Measurements from ENCODE around the gene PTPRE.

Gene PTPRE

DNA sequence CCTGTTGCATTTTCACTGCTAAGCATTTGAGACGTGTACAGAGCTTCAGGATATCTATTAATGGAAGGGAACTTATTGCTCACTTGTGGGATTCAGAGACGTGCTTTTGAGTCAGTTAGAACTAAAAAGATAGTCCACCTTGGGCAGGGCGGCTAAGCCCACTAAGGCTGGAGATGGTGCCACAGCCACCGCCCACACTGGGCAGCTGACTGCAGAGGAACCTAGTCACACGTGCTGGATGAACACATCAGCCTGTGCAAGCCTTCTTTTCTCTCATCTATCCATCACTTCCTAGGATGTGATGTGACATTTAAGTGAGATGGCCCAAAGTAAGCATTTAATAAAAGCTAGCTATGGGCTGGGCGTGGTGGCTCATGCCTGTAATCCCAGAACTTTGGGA is 78.0 kb downstream of the PTPRE start:
- no peaks in the 10 kb centered on the region for H4K20me1 ChIP-seq (ENCODE audit: insufficient read depth, low read length, poor library complexity, severe bottlenecking)
- TF ChIP-seq, protein P1, sequence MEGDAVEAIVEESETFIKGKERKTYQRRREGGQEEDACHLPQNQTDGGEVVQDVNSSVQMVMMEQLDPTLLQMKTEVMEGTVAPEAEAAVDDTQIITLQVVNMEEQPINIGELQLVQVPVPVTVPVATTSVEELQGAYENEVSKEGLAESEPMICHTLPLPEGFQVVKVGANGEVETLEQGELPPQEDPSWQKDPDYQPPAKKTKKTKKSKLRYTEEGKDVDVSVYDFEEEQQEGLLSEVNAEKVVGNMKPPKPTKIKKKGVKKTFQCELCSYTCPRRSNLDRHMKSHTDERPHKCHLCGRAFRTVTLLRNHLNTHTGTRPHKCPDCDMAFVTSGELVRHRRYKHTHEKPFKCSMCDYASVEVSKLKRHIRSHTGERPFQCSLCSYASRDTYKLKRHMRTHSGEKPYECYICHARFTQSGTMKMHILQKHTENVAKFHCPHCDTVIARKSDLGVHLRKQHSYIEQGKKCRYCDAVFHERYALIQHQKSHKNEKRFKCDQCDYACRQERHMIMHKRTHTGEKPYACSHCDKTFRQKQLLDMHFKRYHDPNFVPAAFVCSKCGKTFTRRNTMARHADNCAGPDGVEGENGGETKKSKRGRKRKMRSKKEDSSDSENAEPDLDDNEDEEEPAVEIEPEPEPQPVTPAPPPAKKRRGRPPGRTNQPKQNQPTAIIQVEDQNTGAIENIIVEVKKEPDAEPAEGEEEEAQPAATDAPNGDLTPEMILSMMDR (conservative IDR thresholded peaks at IDR 0.05; ENCODE audit: low read length): no peak
- no peak for TF ChIP-seq EZH2phosphoT487 (IDR thresholded peaks at IDR 0.05; ENCODE audit: borderline replicate concordance)

GRCh38 chr10:127986531-127987466 is 79.9 kb downstream of the PTPRE start:
- Histone ChIP-seq H3K9ac (ENCODE audit: low read depth, low read length, poor library complexity, severe bottlenecking) (no peak overlapping the region), H3K4me1 (ENCODE audit: insufficient read depth, low read length, poor library complexity, severe bottlenecking) (peaks cover 20% of the 10 kb centered on the region), H3K4me2 (ENCODE audit: low read depth, low read length, poor library complexity, severe bottlenecking) (no peak overlapping the region), H3K79me2 (ENCODE audit: insufficient read depth, low read length) (no peaks in the 10 kb centered on the region), H2AFZ (ENCODE audit: low read length) (no peak overlapping the region), H3K9me3 (ENCODE audit: insufficient read depth, low read depth, low read length) (no peaks in the 10 kb centered on the region), H3F3A (ENCODE audit: low read depth) (no peaks in the 10 kb centered on the region), H3K4me3 (ENCODE audit: low read length, poor library complexity, severe bottlenecking) (no peak overlapping the region), H4K20me1 (ENCODE audit: insufficient read depth, low read length, poor library complexity, severe bottlenecking) (no peaks in the 10 kb centered on the region), H3K36me3 (ENCODE audit: insufficient read depth, low read length) (no peaks in the 10 kb centered on the region), H3K9me2 (replicated peaks; ENCODE audit: low read depth, low read length) (no peaks in the 10 kb centered on the region), H3K27me3 (ENCODE audit: insufficient read depth, low read length, poor library complexity, severe bottlenecking) (no peaks in the 10 kb centered on the region)
- TF ChIP-seq, protein P1 (conservative IDR thresholded peaks at IDR 0.05; ENCODE audit: low read length): no peak
- no peak for TF ChIP-seq EZH2phosphoT487 (IDR thresholded peaks at IDR 0.05; ENCODE audit: borderline replicate concordance)

More for the DNA sequence above, 78.0 kb downstream of the PTPRE start:
- H3K27me3 ChIP-seq (ENCODE audit: insufficient read depth, low read length, poor library complexity, severe bottlenecking): no peaks in the 10 kb centered on the region
- H3F3A ChIP-seq (ENCODE audit: low read depth): no peaks in the 10 kb centered on the region
- no peaks in the 10 kb centered on the region for H3K79me2 ChIP-seq (ENCODE audit: insufficient read depth, low read length)
- H3K36me3 ChIP-seq (ENCODE audit: insufficient read depth, low read length): no peaks in the 10 kb centered on the region
- H3K9me3 ChIP-seq (ENCODE audit: insufficient read depth, low read depth, low read length): no peaks in the 10 kb centered on the region
- H3K4me1 ChIP-seq (ENCODE audit: insufficient read depth, low read length, poor library complexity, severe bottlenecking): peaks cover 7% of the 10 kb centered on the region
- no peaks in the 10 kb centered on the region for H3K9me2 ChIP-seq (replicated peaks; ENCODE audit: low read depth, low read length)
- no peak overlapping the region for H3K4me2 ChIP-seq (ENCODE audit: low read depth, low read length, poor library complexity, severe bottlenecking)
- no peak overlapping the region for H2AFZ ChIP-seq (ENCODE audit: low read length)
- H3K9ac ChIP-seq (ENCODE audit: low read depth, low read length, poor library complexity, severe bottlenecking): no peak overlapping the region
- no peak overlapping the region for H3K4me3 ChIP-seq (ENCODE audit: low read length, poor library complexity, severe bottlenecking)

DNA sequence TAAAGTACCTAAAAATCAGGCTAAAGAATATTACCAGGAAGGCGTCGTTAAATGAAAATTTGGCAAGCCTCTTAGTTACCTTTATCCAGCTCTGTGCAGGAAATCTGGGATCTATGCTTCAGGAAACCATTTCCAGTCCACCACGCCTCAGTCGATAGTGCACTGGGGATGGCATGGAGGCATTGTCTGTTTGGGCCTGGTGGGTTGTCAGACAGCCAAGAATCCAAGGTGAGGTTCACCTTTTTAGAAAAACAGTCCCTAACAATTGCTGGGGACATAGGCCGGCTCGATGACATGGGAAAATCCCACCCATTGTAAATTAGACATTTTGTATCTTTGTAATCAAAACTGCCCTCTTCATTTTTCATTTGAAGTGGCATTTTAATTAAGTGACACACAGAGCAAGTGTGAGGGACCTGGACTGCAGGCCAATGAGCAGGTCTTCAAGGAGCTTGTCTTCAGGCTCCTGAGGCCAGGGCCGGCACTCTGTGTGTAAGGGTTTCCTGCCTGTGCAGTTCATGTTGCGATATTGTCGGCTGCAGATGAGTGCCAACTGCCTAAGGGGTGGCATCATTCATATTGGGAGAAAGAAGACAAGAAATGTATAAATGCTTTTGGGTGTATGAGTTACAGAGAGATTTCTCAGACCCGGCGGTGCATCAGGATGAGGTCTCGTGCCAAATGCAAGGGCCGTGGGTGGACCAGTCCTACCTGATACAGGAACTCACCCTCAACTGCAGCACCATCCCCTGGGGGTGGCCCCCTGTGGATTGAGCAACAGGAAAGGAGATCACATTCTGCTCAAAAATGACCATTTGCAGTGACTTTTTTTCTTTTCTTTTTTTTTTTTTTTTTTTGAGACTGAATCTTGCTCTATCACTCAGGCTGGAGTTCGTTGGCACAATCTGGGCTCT is 80.8 kb downstream of the PTPRE start:
- Histone ChIP-seq H3K9me3 (ENCODE audit: insufficient read depth, low read depth, low read length) (no peaks in the 10 kb centered on the region), H3K79me2 (ENCODE audit: insufficient read depth, low read length) (no peaks in the 10 kb centered on the region), H3K9me2 (replicated peaks; ENCODE audit: low read depth, low read length) (no peaks in the 10 kb centered on the region), H3K4me2 (ENCODE audit: low read depth, low read length, poor library complexity, severe bottlenecking) (no peak overlapping the region), H3K27me3 (ENCODE audit: insufficient read depth, low read length, poor library complexity, severe bottlenecking) (no peaks in the 10 kb centered on the region), H3K4me3 (ENCODE audit: low read length, poor library complexity, severe bottlenecking) (no peak overlapping the region), H3K4me1 (ENCODE audit: insufficient read depth, low read length, poor library complexity, severe bottlenecking) (peaks cover 20% of the 10 kb centered on the region), H3F3A (ENCODE audit: low read depth) (no peaks in the 10 kb centered on the region), H3K36me3 (ENCODE audit: insufficient read depth, low read length) (no peaks in the 10 kb centered on the region), H4K20me1 (ENCODE audit: insufficient read depth, low read length, poor library complexity, severe bottlenecking) (no peaks in the 10 kb centered on the region), H2AFZ (ENCODE audit: low read length) (no peak overlapping the region), H3K9ac (ENCODE audit: low read depth, low read length, poor library complexity, severe bottlenecking) (no peak overlapping the region)
- TF ChIP-seq, protein P1 (conservative IDR thresholded peaks at IDR 0.05; ENCODE audit: low read length): no peak
- TF ChIP-seq EZH2phosphoT487 (IDR thresholded peaks at IDR 0.05; ENCODE audit: borderline replicate concordance): no peak

Measured in Loucy (cell line).